DOHH2 (cell line): ENCODE results near the gene LMBRD2.

Experiments
- H3F3A ChIP-seq: fragments of 200-600 bp; sonication (generic), shearing (Covaris generic); 2 replicates; pipeline ENCODE4 v1.6.0; 2016; ENCODE audit warnings: antibody characterized with exemption, mild to moderate bottlenecking; ENCODE audit not compliant: control insufficient read depth, insufficient read depth
- H3K27ac ChIP-seq: fragments of 200-600 bp; sonication (generic); 2 replicates; pipeline ENCODE4 v1.5.1; 2014; ENCODE audit warnings: low read depth, mild to moderate bottlenecking, low read length, moderate library complexity
- H3K27me3 ChIP-seq: fragments of 200-600 bp; sonication (generic); 2 replicates; pipeline ENCODE4 v1.6.1; 2014; ENCODE audit warnings: mild to moderate bottlenecking, low read length, mixed read lengths; ENCODE audit not compliant: control insufficient read depth
- H3K36me3 ChIP-seq: fragments of 200-600 bp; sonication (generic); 2 replicates; pipeline ENCODE4 v1.6.1; 2014; ENCODE audit warnings: mild to moderate bottlenecking, low read length, moderate library complexity, mixed read lengths; ENCODE audit not compliant: control insufficient read depth
- H3K4me1 ChIP-seq: fragments of 200-600 bp; sonication (generic); 2 replicates; pipeline ENCODE4 v1.6.1; 2014; ENCODE audit warnings: mild to moderate bottlenecking, low read length, mixed read lengths; ENCODE audit not compliant: control insufficient read depth
- H3K4me2 ChIP-seq: fragments of 200-600 bp; sonication (generic); 2 replicates; pipeline ENCODE4 v1.6.0; 2014; ENCODE audit warnings: mild to moderate bottlenecking, low read length, moderate library complexity
- H3K4me3 ChIP-seq: fragments of 200-600 bp; sonication (generic); 2 replicates; pipeline ENCODE4 v1.5.1; 2014; ENCODE audit warnings: mild to moderate bottlenecking, low read length, mixed read lengths
- H3K79me2 ChIP-seq: fragments of 200-600 bp; sonication (generic); 2 replicates; pipeline ENCODE4 v1.6.1; 2014; ENCODE audit warnings: mild to moderate bottlenecking, low read length, mixed read lengths; ENCODE audit not compliant: control insufficient read depth
- H3K9me2 ChIP-seq: fragments of 200-600 bp; sonication (generic); replicated peaks from 2 replicates; pipeline ENCODE4 v1.6.1; 2014; ENCODE audit warnings: mild to moderate bottlenecking, low read length, mixed read lengths; ENCODE audit not compliant: control insufficient read depth
- H3K9me3 ChIP-seq: fragments of 200-600 bp; sonication (generic); 2 replicates; pipeline ENCODE4 v1.6.1; 2014; ENCODE audit warnings: antibody characterized with exemption, low read length, mixed read lengths; ENCODE audit not compliant: control insufficient read depth, insufficient read depth
- H4K20me1 ChIP-seq: fragments of 200-600 bp; sonication (generic); 2 replicates; pipeline ENCODE4 v1.6.0; 2014; ENCODE audit warnings: low read depth, mild to moderate bottlenecking, antibody characterized with exemption, low read length, moderate library complexity; ENCODE audit not compliant: control insufficient read depth, insufficient read depth
- CTCF ChIP-seq: fragments of 200-600 bp; sonication (generic); IDR thresholded peaks from one replicate; pipeline ENCODE4 v1.5.1; 2014; ENCODE audit warnings: antibody characterized with exemption, mild to moderate bottlenecking, low read depth, low read length; ENCODE audit not compliant: poor library complexity, severe bottlenecking
- EZH2phosphoT487 ChIP-seq: fragments of 200-600 bp; sonication (generic); IDR thresholded peaks from 2 replicates; pipeline ENCODE4 v1.6.1; 2017; ENCODE audit warnings: borderline replicate concordance, mild to moderate bottlenecking, antibody characterized with exemption, low read length, moderate library complexity, mixed read lengths

LMBRD2 gene

GRCh38 chr5:36052538-36052937 lies 99.1 kb downstream of the LMBRD2 start:
- H3K4me1 ChIP-seq = no peaks in the 10 kb centered on the region; the same call in 1 of the 2 replicates
- TF ChIP-seq EZH2phosphoT487 (no peak), CTCF (no peak)
- H3F3A ChIP-seq = no peaks in the 10 kb centered on the region

GRCh38 chr5:36049949-36050348 lies 101.7 kb downstream of the LMBRD2 start:
- H3K4me2 ChIP-seq = no peak overlapping the region
- H3K9me3 ChIP-seq = no peaks in the 10 kb centered on the region
- H3K36me3 ChIP-seq = no peaks in the 10 kb centered on the region
- H3K27ac ChIP-seq = no peak overlapping the region
- no peaks in the 10 kb centered on the region for H3F3A ChIP-seq
- no peaks in the 10 kb centered on the region; the same call in 1 of the 2 replicates for H3K4me1 ChIP-seq
- H3K4me3 ChIP-seq = no peak overlapping the region
- no peaks in the 10 kb centered on the region for H3K9me2 ChIP-seq
- TF ChIP-seq EZH2phosphoT487 (no peak), CTCF (no peak)
- no peaks in the 10 kb centered on the region for H3K79me2 ChIP-seq
- H4K20me1 ChIP-seq = no peaks in the 10 kb centered on the region
- H3K27me3 ChIP-seq = no peaks in the 10 kb centered on the region

More at GRCh38 chr5:36052538-36052937, 99.1 kb downstream of the LMBRD2 start:
- H3K79me2 ChIP-seq = no peaks in the 10 kb centered on the region
- no peak overlapping the region for H3K4me2 ChIP-seq
- H3K36me3 ChIP-seq = no peaks in the 10 kb centered on the region
- H3K4me3 ChIP-seq = no peak overlapping the region
- no peaks in the 10 kb centered on the region for H4K20me1 ChIP-seq
- no peak overlapping the region for H3K27ac ChIP-seq
- no peaks in the 10 kb centered on the region for H3K9me3 ChIP-seq
- H3K9me2 ChIP-seq = no peaks in the 10 kb centered on the region
- no peaks in the 10 kb centered on the region for H3K27me3 ChIP-seq
